CD14-positive monocyte (primary cell): ENCODE results near the gene PAAF1. TPM values are rescaled to one million over a fixed set of nuclear protein-coding genes. Genes with fewer than 3 reads are reported as not detected.
A peak's percentile ranks its signal among the peaks of the same experiment; 100 is the strongest.

ENCODE experiments used
- DNase-seq, 3 donors: peaks; one replicate each; pipeline ENCODE4 v3.0.0-alpha.2; 2011 to 2022
- H2AFZ ChIP-seq: 2 replicates; pipeline ENCODE4 v1.6.0; 2012; ENCODE audit warnings: mild to moderate bottlenecking, low read depth, low read length, inconsistent platforms; ENCODE audit not compliant: insufficient read depth, poor library complexity, severe bottlenecking
- H3K27ac ChIP-seq, 2 donors: 1 replicate in 1 of 2; 2 replicates in 1 of 2; pipeline ENCODE4 v1.5.1; 2012 to 2013; ENCODE audit warnings: low read length in 2 of 2, control low read depth in 1 of 2, inconsistent platforms in 1 of 2, low read depth in 1 of 2, mild to moderate bottlenecking in 1 of 2
- H3K27me3 ChIP-seq, 2 donors: one replicate each; pipeline versions ENCODE4 v1.6.0 to v1.6.1; 2011 to 2013; ENCODE audit warnings: low read length in 2 of 2; ENCODE audit not compliant: control insufficient read depth in 2 of 2, insufficient read depth in 2 of 2
- H3K36me3 ChIP-seq, 2 donors: replicated peaks in 1 of 2; 1 replicate in 1 of 2; 2 replicates in 1 of 2; pipeline versions ENCODE4 v1.5.1 to v1.6.1; 2012 to 2013; ENCODE audit warnings: low read length in 2 of 2, control low read depth in 1 of 2, inconsistent platforms in 1 of 2, mild to moderate bottlenecking in 1 of 2; ENCODE audit not compliant: insufficient read depth in 2 of 2, control insufficient read depth in 1 of 2
- H3K4me1 ChIP-seq, 2 donors: 1 replicate in 1 of 2; 2 replicates in 1 of 2; pipeline versions ENCODE4 v1.5.1 to v1.6.1; 2012 to 2013; ENCODE audit warnings: low read length in 2 of 2, control low read depth in 1 of 2, inconsistent platforms in 1 of 2, mild to moderate bottlenecking in 1 of 2, moderate library complexity in 1 of 2; ENCODE audit not compliant: insufficient read depth in 2 of 2, control insufficient read depth in 1 of 2
- H3K4me2 ChIP-seq: replicated peaks from 2 replicates; pipeline ENCODE3; 2012; ENCODE audit warnings: low read length, moderate library complexity, mild to moderate bottlenecking; ENCODE audit not compliant: poor library complexity, severe bottlenecking; ENCODE audit errors: extremely low read depth
- H3K4me3 ChIP-seq, 3 experiments: fragments of 200-600 bp in 1 of 3; sonication (generic) in 1 of 3; replicated peaks in 1 of 3; 1 replicate in 2 of 3; 2 replicates in 1 of 3; pipeline ENCODE4 v1.5.1; 2011 to 2013; ENCODE audit warnings: low read length in 3 of 3, mild to moderate bottlenecking in 3 of 3, control low read depth in 2 of 3, low read depth in 2 of 3, inconsistent platforms in 1 of 3, moderate library complexity in 1 of 3
- H3K79me2 ChIP-seq: 2 replicates; pipeline ENCODE4 v1.6.0; 2012; ENCODE audit warnings: mild to moderate bottlenecking, control low read depth, inconsistent platforms, low read length, moderate library complexity; ENCODE audit not compliant: insufficient read depth
- H3K9ac ChIP-seq: 2 replicates; pipeline ENCODE4 v1.6.0; 2017; ENCODE audit warnings: low read length, mild to moderate bottlenecking; ENCODE audit not compliant: insufficient read depth, poor library complexity, severe bottlenecking
- H3K9me3 ChIP-seq, 2 donors: replicated peaks in 1 of 2; 1 replicate in 1 of 2; 2 replicates in 1 of 2; pipeline versions ENCODE4 v1.5.1 to v1.6.1; 2012 to 2013; ENCODE audit warnings: low read length in 2 of 2, control low read depth in 1 of 2; ENCODE audit not compliant: control insufficient read depth in 1 of 2, insufficient read depth in 1 of 2
- H4K20me1 ChIP-seq: 2 replicates; pipeline ENCODE4 v1.6.0; 2012; ENCODE audit warnings: mild to moderate bottlenecking, low read length, control low read depth, moderate library complexity; ENCODE audit not compliant: insufficient read depth
- H3K27ac Mint-ChIP-seq, 7 donors: one replicate each; pipeline ENCODE4 v1.8.0; 2020; ENCODE audit warnings: mild to moderate bottlenecking in 7 of 7, mixed read lengths in 7 of 7, moderate library complexity in 6 of 7, inconsistent platforms in 2 of 7
- H3K27me3 Mint-ChIP-seq, 3 donors: one replicate each; pipeline ENCODE4 v1.8.0; 2021 to 2022; ENCODE audit warnings: low read depth in 3 of 3, mild to moderate bottlenecking in 3 of 3, mixed read lengths in 3 of 3, moderate library complexity in 3 of 3, inconsistent platforms in 1 of 3
- H3K36me3 Mint-ChIP-seq, 2 donors: one replicate each; pipeline ENCODE4 v1.8.0; 2020; ENCODE audit warnings: mixed read lengths in 2 of 2, inconsistent platforms in 1 of 2, mild to moderate bottlenecking in 1 of 2
- H3K4me1 Mint-ChIP-seq: one replicate; pipeline ENCODE4 v1.8.0; 2020; ENCODE audit warnings: mild to moderate bottlenecking, mixed read lengths
- H3K4me3 Mint-ChIP-seq, 2 donors: one replicate each; pipeline ENCODE4 v1.8.0; 2020; ENCODE audit warnings: mild to moderate bottlenecking in 2 of 2, mixed read lengths in 2 of 2, moderate library complexity in 1 of 2
- H3K9me3 Mint-ChIP-seq, 7 donors: one replicate each; pipeline ENCODE4 v1.8.0; 2020 to 2022; ENCODE audit warnings: mixed read lengths in 7 of 7, mild to moderate bottlenecking in 6 of 7, moderate library complexity in 6 of 7, inconsistent platforms in 2 of 7
- CTCF ChIP-seq: fragments of 200-600 bp; IDR thresholded peaks from one replicate; pipeline ENCODE4 v1.8.0; 2022; ENCODE audit warnings: antibody characterized with exemption, mild to moderate bottlenecking
- WGBS: methylation state at CpG from one replicate; pipeline ENCODE4 v1.1.5; 2013; ENCODE audit warnings: missing lambda C conversion rate; ENCODE audit not compliant: insufficient coverage; 5-methylcytosine and 5-hydroxymethylcytosine counted together
- intact Hi-C, 2 donors: fragments of 100-400 bp; cut with micrococcal nuclease; formaldehyde crosslinking; loops; one replicate each; pipeline versions ENCODE4 v1.15.0 to v1.15.1; 2023
- polyA plus RNA-seq, 3 donors: library from polyadenylated mRNA; depleted of rRNA in 1 of 3; unstranded in 2 of 3; stranded (reverse) in 1 of 3; fragments of 300-500 nt in 2 of 3; fragments of >200 nt in 1 of 3; fragmentation: Illumina TruSeq in 2 of 3; gene quantifications; 1 replicate in 2 of 3; 2 replicates in 1 of 3; pipeline ENCODE4 v1.2.3, GENCODE V29; 2012 to 2021

The PAAF1 gene
- polyA plus RNA-seq, 3 donors: 12.0 to 13.7 (median 12.9) TPM

GRCh38 chr11:73946798-73947458 lies 70.1 kb downstream of the PAAF1 start:
- peaks cover 6 to 7% of the 10 kb centered on the region in 2 donors for H3K4me1 ChIP-seq
- 68% methylated on average over 8 of the region's 13 CpGs for WGBS
- no peaks in the 10 kb centered on the region for H3K79me2 ChIP-seq
- no peaks in the 10 kb centered on the region for H3K27me3 ChIP-seq
- no peak overlapping the region for H3K27ac ChIP-seq
- H3K27ac Mint-ChIP-seq: no peak overlapping the region
- peaks cover 0 to 3% (median 0%) of the 10 kb centered on the region in 3 donors for H3K27me3 Mint-ChIP-seq
- H4K20me1 ChIP-seq: no peaks in the 10 kb centered on the region
- no peak for TF ChIP-seq CTCF
- H3K4me2 ChIP-seq: no peak overlapping the region
- no peaks in the 10 kb centered on the region for H3K36me3 Mint-ChIP-seq
- peaks cover 12% of the 10 kb centered on the region for H3K4me1 Mint-ChIP-seq
- H3K9me3 ChIP-seq: peaks cover 1 to 3% of the 10 kb centered on the region in 2 donors
- intact Hi-C loops: no loop called here
- no peak overlapping the region for H2AFZ ChIP-seq
- no peak overlapping the region for H3K4me3 ChIP-seq
- no peak overlapping the region for H3K9ac ChIP-seq
- H3K9me3 Mint-ChIP-seq: peaks cover 0 to 12% (median 4%) of the 10 kb centered on the region in 7 donors
- H3K4me3 Mint-ChIP-seq: no peak overlapping the region
- H3K36me3 ChIP-seq: no peaks in the 10 kb centered on the region
- DNase-seq: no peak

- Histone ChIP-seq H3K9ac (no peak overlapping the region), H4K20me1 (no peaks in the 10 kb centered on the region), H3K27me3 (no peaks in the 10 kb centered on the region), H3K9me3 (peaks cover 0 to 3% of the 10 kb centered on the region in 2 donors), H2AFZ (no peak overlapping the region), H3K4me2 (no peak overlapping the region), H3K27ac (no peak overlapping the region), H3K4me3 (no peak overlapping the region), H3K79me2 (no peaks in the 10 kb centered on the region), H3K36me3 (no peaks in the 10 kb centered on the region), H3K4me1 (peaks cover 6 to 7% of the 10 kb centered on the region in 2 donors)
- H3K9me3 Mint-ChIP-seq: peaks cover 0 to 11% (median 5%) of the 10 kb centered on the region in 7 donors
- intact Hi-C loops: no loop called here
- H3K4me1 Mint-ChIP-seq: peaks cover 12% of the 10 kb centered on the region
- H3K4me3 Mint-ChIP-seq: no peak overlapping the region
- DNase-seq: no peak
- no peak for TF ChIP-seq CTCF
- H3K27ac Mint-ChIP-seq: peak overlapping the region in 1 of 7 donors; percentile 9
- WGBS: 29% methylated on average over 4 of the region's 4 CpGs
- H3K27me3 Mint-ChIP-seq: peaks cover 0 to 3% (median 1%) of the 10 kb centered on the region in 3 donors
- H3K36me3 Mint-ChIP-seq: no peaks in the 10 kb centered on the region
Measured at GRCh38 chr11:73949246-73949645, 72.4 kb downstream of the PAAF1 start.
